Breast epithelium (tissue), 4 donors: ENCODE data around the gene TNRC18. TPM values are rescaled to one million over a fixed set of nuclear protein-coding genes. Genes with fewer than 3 reads are reported as not detected.
"Not testable (repeated sequence)": the region's sequence is repeated elsewhere in the genome, so short reads cannot be mapped to it uniquely, and the experiment has no call there.

ENCODE experiments used
- DNase-seq, 2 donors: peaks; one replicate each; pipeline ENCODE4 v3.0.0-alpha.2; 2019; ENCODE audit warnings: low spot score in 2 of 2
- H3K27ac ChIP-seq, 2 donors: fragments of 200-600 bp; sonication (generic) in 1 of 2; one replicate each; pipeline ENCODE4 v1.5.1; 2016 to 2019; ENCODE audit warnings: mild to moderate bottlenecking in 1 of 2
- H3K27me3 ChIP-seq, 2 donors: fragments of 200-600 bp; sonication (generic) in 1 of 2; one replicate each; pipeline versions ENCODE4 v1.5.1 to v1.6.0; 2017 to 2019; ENCODE audit warnings: control low read depth in 1 of 2, mild to moderate bottlenecking in 1 of 2
- H3K36me3 ChIP-seq: fragments of 200-600 bp; one replicate; pipeline ENCODE4 v1.5.1; 2019
- H3K4me1 ChIP-seq, 2 donors: fragments of 200-600 bp; sonication (generic); one replicate each; pipeline ENCODE4 v1.5.1; 2016 to 2019; ENCODE audit warnings: control low read depth in 1 of 2
- H3K4me3 ChIP-seq, 3 donors: fragments of 200-600 bp; sonication (generic); 1 replicate in 2 of 3; 2 replicates in 1 of 3; pipeline ENCODE4 v1.5.1; 2016 to 2019; ENCODE audit warnings: mild to moderate bottlenecking in 3 of 3, moderate library complexity in 2 of 3
- H3K9me3 ChIP-seq, 2 donors: fragments of 200-600 bp; sonication (generic) in 1 of 2; one replicate each; pipeline ENCODE4 v1.5.1; 2016 to 2019; ENCODE audit warnings: control low read depth in 1 of 2
- POLR2A ChIP-seq: fragments of 450-650 bp; IDR thresholded peaks from one replicate; pipeline ENCODE4 v1.6.1; 2016; ENCODE audit warnings: antibody characterized with exemption, mild to moderate bottlenecking, moderate library complexity
- POLR2AphosphoS5 ChIP-seq, 3 donors: sonication (generic); formaldehyde crosslinking; IDR thresholded peaks; one replicate each; pipeline ENCODE4 v1.6.1; 2017; ENCODE audit warnings: antibody characterized with exemption in 3 of 3
- intact Hi-C: fragments of 100-400 bp; cut with DNase I; formaldehyde crosslinking; loops from one replicate; pipeline ENCODE4 v1.15.1; 2023; ENCODE audit warnings: low total_unique reads
- total RNA-seq, 3 donors: library from RNA; depleted of rRNA; stranded (reverse); fragments of >200 nt; gene quantifications; one replicate each; pipeline ENCODE4 v1.1.0, GENCODE V29; 2016
- TF ChIP-seq, protein P1 (sequence below), 3 donors: fragments of 450-650 bp; IDR thresholded peaks; one replicate each; pipeline ENCODE4 v1.5.1; 2016 to 2017; ENCODE audit warnings: antibody characterized with exemption in 3 of 3, mild to moderate bottlenecking in 3 of 3, moderate library complexity in 3 of 3

TNRC18 gene
- total RNA-seq, 3 donors from 2014 or later = 32.2 to 72.4 (median 36.9) TPM

DNA sequence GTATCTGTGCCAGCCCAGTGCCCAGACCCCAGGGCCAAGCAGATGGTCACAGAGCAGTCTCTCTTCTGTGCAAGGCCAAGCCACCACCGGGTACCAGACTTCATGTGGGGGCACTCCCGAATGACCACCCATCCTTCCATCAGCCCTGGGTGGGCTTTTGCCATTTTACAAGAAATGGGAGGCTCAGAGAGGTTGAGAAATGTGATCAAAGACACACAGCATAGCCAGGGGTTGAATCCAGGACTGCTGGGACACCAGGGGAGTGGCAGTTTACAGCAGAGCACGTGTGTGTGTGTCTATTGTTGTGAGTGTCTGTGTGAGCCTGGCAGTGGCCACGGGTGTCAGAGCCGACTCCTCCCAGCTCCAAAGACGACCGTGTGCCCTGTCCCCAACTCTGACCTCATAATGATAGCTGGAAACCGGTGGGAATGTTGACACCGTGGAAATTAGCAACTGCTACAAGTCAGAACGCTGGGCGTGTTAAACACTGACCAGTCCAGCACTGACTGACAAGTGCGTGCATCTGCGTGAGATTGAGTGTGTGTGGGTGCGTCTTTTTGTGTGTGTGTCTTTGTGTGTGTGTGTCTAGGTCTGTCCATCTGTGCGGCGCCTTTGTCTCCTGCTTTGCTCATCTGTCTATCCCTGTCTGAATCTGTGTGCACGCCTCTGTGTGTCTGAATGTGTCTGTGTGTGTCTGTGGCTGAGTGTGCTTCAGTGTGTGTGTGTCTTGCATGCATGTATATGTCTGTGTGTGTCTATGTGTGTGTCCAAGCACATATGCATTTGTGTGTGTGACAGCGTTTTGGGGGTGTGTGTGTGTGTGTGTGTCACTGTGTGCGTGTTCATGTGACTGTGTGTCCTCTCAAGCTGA lies 158.1 kb downstream of the TNRC18 start:
- intact Hi-C loops = no loop called here
- no peak overlapping the region for H3K27ac ChIP-seq
- no peaks in the 10 kb centered on the region for H3K4me1 ChIP-seq
- no peaks in the 10 kb centered on the region for H3K36me3 ChIP-seq
- DNase-seq = no peak
- no peaks in the 10 kb centered on the region for H3K9me3 ChIP-seq
- no peak overlapping the region for H3K4me3 ChIP-seq
- no peaks in the 10 kb centered on the region for H3K27me3 ChIP-seq
- TF ChIP-seq POLR2A (no peak), POLR2AphosphoS5 (IDR thresholded peaks at IDR 0.05) (no peak)
- TF ChIP-seq, protein P1, sequence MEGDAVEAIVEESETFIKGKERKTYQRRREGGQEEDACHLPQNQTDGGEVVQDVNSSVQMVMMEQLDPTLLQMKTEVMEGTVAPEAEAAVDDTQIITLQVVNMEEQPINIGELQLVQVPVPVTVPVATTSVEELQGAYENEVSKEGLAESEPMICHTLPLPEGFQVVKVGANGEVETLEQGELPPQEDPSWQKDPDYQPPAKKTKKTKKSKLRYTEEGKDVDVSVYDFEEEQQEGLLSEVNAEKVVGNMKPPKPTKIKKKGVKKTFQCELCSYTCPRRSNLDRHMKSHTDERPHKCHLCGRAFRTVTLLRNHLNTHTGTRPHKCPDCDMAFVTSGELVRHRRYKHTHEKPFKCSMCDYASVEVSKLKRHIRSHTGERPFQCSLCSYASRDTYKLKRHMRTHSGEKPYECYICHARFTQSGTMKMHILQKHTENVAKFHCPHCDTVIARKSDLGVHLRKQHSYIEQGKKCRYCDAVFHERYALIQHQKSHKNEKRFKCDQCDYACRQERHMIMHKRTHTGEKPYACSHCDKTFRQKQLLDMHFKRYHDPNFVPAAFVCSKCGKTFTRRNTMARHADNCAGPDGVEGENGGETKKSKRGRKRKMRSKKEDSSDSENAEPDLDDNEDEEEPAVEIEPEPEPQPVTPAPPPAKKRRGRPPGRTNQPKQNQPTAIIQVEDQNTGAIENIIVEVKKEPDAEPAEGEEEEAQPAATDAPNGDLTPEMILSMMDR (IDR thresholded peaks at IDR 0.05) = no peak

DNA sequence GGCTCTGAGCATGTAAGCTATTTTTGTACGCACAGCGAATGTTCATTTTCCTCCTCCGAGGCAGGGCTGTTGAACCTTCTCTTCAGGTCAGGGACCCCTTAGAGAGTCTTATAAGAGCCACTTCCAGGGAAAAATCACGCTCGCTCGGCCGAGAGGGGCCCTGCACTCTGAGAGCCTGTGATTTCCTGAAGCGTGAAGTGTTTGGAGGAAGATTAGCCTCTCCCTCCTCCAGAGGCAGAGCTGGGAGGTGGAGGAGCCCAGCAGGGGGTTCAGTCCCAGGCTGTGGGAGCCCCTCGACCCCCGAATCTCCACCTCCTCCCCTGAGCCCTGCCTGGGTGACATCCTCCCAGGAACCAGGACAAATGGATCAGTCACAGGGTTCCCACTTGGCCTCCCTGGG lies 160.6 kb downstream of the TNRC18 start:
- DNase-seq, intact Hi-C loops, H3K27me3 ChIP-seq, H3K36me3 ChIP-seq, H3K4me1 ChIP-seq, H3K27ac ChIP-seq, H3K4me3 ChIP-seq, H3K9me3 ChIP-seq: not testable (repeated sequence)

DNA sequence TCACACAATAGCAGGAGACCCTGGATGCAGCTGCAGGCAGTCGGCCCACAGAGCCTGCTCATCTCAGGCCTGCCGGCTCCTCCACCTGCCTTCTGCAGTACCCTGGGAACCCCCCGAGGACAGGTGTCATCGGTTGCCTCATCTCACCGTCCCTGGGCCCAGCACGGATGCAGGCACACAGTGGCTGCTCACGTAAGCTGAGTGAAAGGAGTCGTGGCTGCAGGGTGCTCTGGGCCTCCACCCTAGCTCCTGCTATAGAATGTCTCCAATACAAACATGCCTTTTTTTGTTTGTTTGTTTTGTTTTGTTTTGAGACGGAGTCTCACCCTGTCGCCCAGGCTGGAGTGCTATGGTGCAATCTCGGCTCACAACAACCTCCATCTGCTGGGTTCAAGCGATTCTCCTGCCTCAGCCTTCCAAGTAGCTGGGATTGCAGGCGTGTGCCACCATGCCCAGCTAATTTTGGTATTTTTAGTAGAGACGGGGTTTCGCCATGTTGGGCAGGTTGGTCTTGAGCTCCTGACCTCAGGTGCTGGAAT lies 163.0 kb downstream of the TNRC18 start:
- DNase-seq, H3K36me3 ChIP-seq, H3K4me1 ChIP-seq, H3K9me3 ChIP-seq, intact Hi-C loops, H3K4me3 ChIP-seq, H3K27ac ChIP-seq, H3K27me3 ChIP-seq: not testable (repeated sequence)

Other genes with a start within 250 kb of the TNRC18 start
- gene WIPI2, start 233.6 kb downstream of the TNRC18 start, total RNA-seq = 10 to 100 TPM; 55.7 to 69.8 (median 56.0) TPM
- 10 to 100 TPM in 1 of 3 donors, 1 to 10 TPM in 2; 1.3 to 13.8 (median 2.3) TPM for gene SLC29A4, start 140.9 kb downstream of the TNRC18 start, total RNA-seq
- 1 to 10 TPM; 3.7 to 4.6 (median 4.0) TPM for gene FBXL18, start 90.0 kb upstream of the TNRC18 start, total RNA-seq
- 1,000 to 10,000 TPM; 1,501 to 2,393 (median 1,834) TPM for gene ACTB, start 106.8 kb upstream of the TNRC18 start, total RNA-seq
- 10 to 100 TPM; 17.9 to 24.9 (median 22.9) TPM for gene FSCN1, start 169.0 kb upstream of the TNRC18 start, total RNA-seq